ENCODE data around the gene APOBR. TPM values are rescaled to one million over a fixed set of nuclear protein-coding genes. Genes with fewer than 3 reads are reported as not detected.

Gene APOBR
- total RNA-seq, 1 donor from 2014 or later: 17.7 TPM

DNA sequence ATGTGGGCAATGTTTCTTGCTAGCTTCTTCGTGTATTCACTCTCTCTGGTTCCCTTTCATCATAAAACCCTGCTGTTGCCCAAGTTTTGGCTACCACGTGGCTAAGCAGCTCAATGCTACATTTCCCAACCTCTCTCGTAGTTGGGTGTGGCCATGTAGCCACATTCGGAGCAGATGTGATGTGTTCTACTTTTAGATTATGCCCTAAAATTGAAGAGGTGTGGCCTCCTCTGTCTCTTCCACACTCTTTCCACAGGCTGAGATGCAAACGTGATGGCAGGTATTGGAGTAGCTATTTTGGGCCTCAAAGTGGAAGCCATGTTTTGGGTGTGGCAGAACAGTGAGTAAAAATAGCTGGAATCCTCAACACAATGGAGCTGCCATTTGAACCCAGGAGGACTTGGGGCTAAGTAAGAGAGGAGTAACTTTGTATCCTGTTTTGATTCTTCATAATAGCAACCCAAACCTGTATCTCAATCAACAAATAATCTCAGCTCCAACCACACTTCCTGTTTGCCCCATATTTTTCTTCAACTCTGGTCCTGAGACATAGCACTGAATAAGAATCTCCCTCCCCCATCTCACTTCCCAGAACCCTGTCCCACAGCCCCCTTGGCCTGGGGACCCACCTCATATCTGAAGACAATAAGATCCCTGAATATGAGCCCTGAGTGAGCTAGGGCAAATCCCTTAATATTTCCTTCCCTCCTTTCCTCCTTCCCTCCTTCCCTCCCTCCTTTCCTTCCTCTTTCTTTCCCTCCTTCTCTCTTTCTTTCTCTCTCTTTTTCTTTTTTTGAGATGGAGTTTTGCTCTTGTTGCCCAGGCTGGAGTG lies 40.3 kb downstream of the APOBR start:
- intact Hi-C loops (cut with DNase I): no loop called here
- TF ChIP-seq, protein P1, sequence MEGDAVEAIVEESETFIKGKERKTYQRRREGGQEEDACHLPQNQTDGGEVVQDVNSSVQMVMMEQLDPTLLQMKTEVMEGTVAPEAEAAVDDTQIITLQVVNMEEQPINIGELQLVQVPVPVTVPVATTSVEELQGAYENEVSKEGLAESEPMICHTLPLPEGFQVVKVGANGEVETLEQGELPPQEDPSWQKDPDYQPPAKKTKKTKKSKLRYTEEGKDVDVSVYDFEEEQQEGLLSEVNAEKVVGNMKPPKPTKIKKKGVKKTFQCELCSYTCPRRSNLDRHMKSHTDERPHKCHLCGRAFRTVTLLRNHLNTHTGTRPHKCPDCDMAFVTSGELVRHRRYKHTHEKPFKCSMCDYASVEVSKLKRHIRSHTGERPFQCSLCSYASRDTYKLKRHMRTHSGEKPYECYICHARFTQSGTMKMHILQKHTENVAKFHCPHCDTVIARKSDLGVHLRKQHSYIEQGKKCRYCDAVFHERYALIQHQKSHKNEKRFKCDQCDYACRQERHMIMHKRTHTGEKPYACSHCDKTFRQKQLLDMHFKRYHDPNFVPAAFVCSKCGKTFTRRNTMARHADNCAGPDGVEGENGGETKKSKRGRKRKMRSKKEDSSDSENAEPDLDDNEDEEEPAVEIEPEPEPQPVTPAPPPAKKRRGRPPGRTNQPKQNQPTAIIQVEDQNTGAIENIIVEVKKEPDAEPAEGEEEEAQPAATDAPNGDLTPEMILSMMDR (IDR thresholded peaks at IDR 0.05): no peak
- peak overlapping the region; percentile 58 for H3K27ac ChIP-seq
- H3K27me3 ChIP-seq: no peaks in the 10 kb centered on the region
- H3K36me3 ChIP-seq: peaks cover 11% of the 10 kb centered on the region
- H3K4me3 ChIP-seq: no peak overlapping the region
- DNase-seq (peak; percentile 68), ATAC-seq (peak; percentile 51)
- H3K9me3 ChIP-seq: no peaks in the 10 kb centered on the region
- peaks cover 53% of the 10 kb centered on the region for H3K4me1 ChIP-seq

DNA sequence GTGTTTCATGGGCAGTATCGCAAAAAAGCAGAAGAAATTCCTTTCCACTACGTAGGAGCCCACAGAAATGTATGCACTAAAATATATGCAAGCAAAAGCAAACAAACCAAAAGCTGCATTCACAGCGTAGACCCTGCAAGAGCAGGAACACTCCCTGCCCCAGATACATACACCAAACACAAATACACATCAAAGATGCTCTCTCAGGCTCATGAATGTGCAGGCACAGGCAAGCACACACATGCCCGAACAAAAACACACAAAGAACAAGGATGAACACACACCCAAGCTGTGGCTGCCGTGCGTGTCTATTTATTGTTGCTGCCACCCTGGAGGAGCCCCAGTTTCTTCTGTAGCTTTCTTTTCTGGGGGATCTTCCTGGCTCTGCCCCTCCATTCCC lies 42.6 kb downstream of the APOBR start:
- no peak for DNase-seq
- intact Hi-C loops (cut with DNase I): no loop called here
- H3K4me1 ChIP-seq: peaks cover 48% of the 10 kb centered on the region
- H3K27ac ChIP-seq: peak overlapping the region; percentile 94
- H3K36me3 ChIP-seq: peaks cover 11% of the 10 kb centered on the region
- H3K4me3 ChIP-seq: peak overlapping the region; percentile 74
- no peak for ATAC-seq
- H3K27me3 ChIP-seq: no peaks in the 10 kb centered on the region
- TF ChIP-seq, protein P1 (IDR thresholded peaks at IDR 0.05): no peak
- no peaks in the 10 kb centered on the region for H3K9me3 ChIP-seq

DNA sequence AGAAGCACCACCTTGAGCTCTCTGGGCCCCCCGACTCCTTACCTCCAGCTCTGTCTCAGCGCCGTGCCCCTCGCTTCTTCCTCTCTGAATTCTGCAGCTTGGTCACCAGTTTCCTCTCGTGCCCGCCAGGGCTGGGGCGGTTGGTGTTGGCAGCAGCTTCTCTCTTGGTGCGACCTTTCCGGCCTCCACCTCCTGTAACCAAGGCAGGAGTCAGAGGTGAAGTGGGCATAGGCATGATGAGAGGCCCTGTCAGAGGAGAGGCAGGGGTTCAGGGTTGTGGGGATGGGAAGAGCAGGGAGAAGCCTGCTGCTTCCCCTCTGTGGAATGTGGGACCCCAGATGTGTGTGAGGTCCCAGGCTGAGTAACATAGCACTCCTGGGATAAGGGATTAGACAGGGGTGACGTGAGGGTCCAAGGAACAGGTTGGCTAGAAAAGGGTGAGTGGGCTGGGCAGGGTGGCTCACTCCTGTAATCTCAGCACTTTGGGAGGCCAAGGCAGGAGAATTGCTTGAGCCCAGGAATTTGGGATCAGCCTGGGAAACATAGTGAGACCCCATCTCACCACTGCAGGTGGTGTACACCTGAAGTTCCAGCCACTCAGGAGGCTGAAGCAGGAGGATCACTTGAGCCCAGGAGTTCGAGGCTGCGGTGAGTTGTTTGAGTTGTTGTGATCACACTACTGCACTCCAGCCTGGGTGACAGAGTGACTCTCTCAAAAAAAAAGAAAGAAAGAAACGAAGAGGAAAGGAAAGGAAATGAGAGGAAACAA lies 43.7 kb downstream of the APOBR start:
- Histone ChIP-seq H3K4me3 (peak overlapping the region; percentile 74), H3K36me3 (peaks cover 11% of the 10 kb centered on the region), H3K27ac (peak overlapping the region; percentile 94), H3K27me3 (no peaks in the 10 kb centered on the region), H3K9me3 (no peaks in the 10 kb centered on the region), H3K4me1 (peaks cover 39% of the 10 kb centered on the region)
- ATAC-seq: peak; percentile 2
- peak; percentile 72 for DNase-seq
- intact Hi-C loops (cut with DNase I): no loop called here
- TF ChIP-seq, protein P1 (IDR thresholded peaks at IDR 0.05): no peak

DNA sequence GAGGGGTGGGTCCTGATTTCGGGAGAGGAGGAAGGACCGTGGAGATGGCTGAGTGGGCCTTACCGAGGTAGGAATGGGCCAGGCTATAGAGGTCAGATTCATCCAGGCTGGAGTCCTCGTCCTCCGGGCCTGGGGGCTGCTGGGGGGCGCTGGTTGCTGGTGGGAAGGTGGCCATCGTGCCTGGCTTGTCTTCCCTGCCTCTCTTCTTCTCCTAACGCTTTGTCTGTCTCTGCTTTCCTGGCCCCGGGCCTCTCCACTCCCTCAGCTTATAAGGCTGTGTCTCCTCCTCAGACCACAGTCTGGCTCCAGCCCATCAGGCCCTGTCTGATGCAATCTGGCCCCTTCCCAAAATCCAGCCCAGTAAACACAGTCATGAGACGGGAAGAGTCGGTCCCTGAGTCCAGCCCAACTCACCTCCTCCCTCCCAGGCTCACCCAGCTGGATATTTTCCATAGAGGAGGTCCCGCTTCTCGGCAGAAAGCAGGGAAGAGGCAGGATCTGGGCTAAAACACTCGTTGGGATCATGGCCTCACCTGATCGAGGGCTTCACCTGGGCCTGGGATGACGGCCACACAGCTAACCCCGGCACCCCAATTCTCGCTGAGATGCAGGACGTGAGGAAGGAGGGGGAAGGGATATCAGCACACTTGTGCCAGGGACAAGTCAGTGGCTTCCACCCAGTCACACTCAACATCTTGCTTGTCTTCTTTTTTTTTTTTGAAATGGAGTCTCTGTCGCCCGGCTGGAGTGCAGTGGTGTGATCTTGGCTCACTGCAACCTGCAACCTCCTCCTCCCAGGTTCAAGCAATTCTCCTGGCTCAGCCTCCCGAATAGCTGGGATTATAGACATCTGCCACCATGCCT lies 44.5 kb downstream of the APOBR start, which contains the start of gene NUPR1:
Gene NUPR1, minus strand, starts transcription at position 242 of the 864 bp plus-strand sequence. Its CDS starts 67 bp downstream, at position 175.
- ATAC-seq (peak; percentile 92), DNase-seq (peak; percentile 93)
- peaks cover 11% of the 10 kb centered on the region for H3K36me3 ChIP-seq
- peak within 1 kb of the TSS; percentile 74 for H3K4me3 ChIP-seq
- H3K27ac ChIP-seq: peak within 1 kb of the TSS; percentile 94
- no peaks in the 10 kb centered on the region for H3K9me3 ChIP-seq
- no peaks in the 10 kb centered on the region for H3K27me3 ChIP-seq
- TF ChIP-seq, protein P1 (IDR thresholded peaks at IDR 0.05): no peak
- intact Hi-C loops (cut with DNase I): no loop called here
- H3K4me1 ChIP-seq: peaks cover 35% of the 10 kb centered on the region

DNA sequence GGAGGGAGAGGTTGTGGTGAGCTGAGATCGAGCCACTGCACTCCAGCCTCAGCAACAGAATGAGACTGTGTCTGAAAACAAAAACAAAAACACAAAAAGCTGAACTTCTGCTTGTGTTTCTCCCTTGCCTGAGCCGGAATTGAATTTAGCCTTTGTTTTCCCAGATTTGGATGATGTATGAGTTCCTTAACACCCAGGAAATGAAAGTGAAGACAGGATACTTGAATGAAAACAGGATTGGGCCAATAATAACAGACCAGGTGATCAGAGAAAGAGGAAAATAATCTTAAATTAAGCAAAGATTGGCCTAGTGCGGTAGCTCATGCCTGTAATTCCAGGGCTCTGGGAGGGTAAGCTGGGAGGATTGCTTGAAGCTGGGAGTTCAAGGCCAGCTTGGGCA lies 45.9 kb downstream of the APOBR start:
- Histone ChIP-seq H3K36me3 (peaks cover 11% of the 10 kb centered on the region), H3K4me1 (peaks cover 24% of the 10 kb centered on the region), H3K9me3 (no peaks in the 10 kb centered on the region), H3K4me3 (no peak overlapping the region), H3K27ac (no peak overlapping the region), H3K27me3 (no peaks in the 10 kb centered on the region)
- no peak for DNase-seq
- TF ChIP-seq, protein P1 (IDR thresholded peaks at IDR 0.05): no peak
- intact Hi-C loops (cut with DNase I): loop anchor here (10.0 kb wide), 1 partner anchor 46 kb away; the partner anchor contains the start of genes APOBR and CLN3
- ATAC-seq: no peak
